Tibial nerve (tissue), 4 donors: ENCODE measurements around the gene NAXE.

Experiments
- CTCF ChIP-seq, 5 experiments: fragments of 200-600 bp in 3 of 5; fragments of 450-650 bp in 2 of 5; sonication (generic) in 3 of 5; IDR thresholded peaks; one replicate each; pipeline ENCODE4 v1.5.1; 2016 to 2019; ENCODE audit warnings: antibody characterized with exemption in 5 of 5, mild to moderate bottlenecking in 3 of 5, moderate library complexity in 2 of 5
- EP300 ChIP-seq, 2 donors: sonication (generic); formaldehyde crosslinking; IDR thresholded peaks; one replicate each; pipeline ENCODE4 v1.6.1; 2017; ENCODE audit warnings: antibody characterized with exemption in 2 of 2, mild to moderate bottlenecking in 1 of 2

- TF ChIP-seq CTCF (IDR thresholded peaks at IDR 0.05) (no peak), EP300 (IDR thresholded peaks at IDR 0.05) (no peak)
Measured at GRCh38 chr1:156643049-156643777, 51.6 kb downstream of the NAXE start.
